Gastroesophageal sphincter (tissue), 3 donors: ENCODE measurements around the gene ZNF451.

Experiments
- EP300 ChIP-seq: sonication (generic); formaldehyde crosslinking; IDR thresholded peaks from one replicate; pipeline ENCODE4 v1.6.1; 2017; ENCODE audit warnings: antibody characterized with exemption, mild to moderate bottlenecking
- POLR2A ChIP-seq, 2 donors: fragments of 450-650 bp; IDR thresholded peaks; one replicate each; pipeline ENCODE4 v1.6.1; 2017; ENCODE audit warnings: antibody characterized with exemption in 2 of 2, mild to moderate bottlenecking in 2 of 2, moderate library complexity in 1 of 2
- POLR2AphosphoS5 ChIP-seq: sonication (generic); formaldehyde crosslinking; IDR thresholded peaks from one replicate; pipeline ENCODE4 v1.6.1; 2017; ENCODE audit warnings: antibody characterized with exemption
- TF ChIP-seq, protein P1 (sequence below), 4 experiments: fragments of 200-600 bp in 2 of 4; fragments of 450-650 bp in 2 of 4; sonication (generic) in 1 of 4; IDR thresholded peaks; one replicate each; pipeline ENCODE4 v1.5.1; 2017 to 2019; ENCODE audit warnings: antibody characterized with exemption in 4 of 4, mild to moderate bottlenecking in 2 of 4, moderate library complexity in 2 of 4

DNA sequence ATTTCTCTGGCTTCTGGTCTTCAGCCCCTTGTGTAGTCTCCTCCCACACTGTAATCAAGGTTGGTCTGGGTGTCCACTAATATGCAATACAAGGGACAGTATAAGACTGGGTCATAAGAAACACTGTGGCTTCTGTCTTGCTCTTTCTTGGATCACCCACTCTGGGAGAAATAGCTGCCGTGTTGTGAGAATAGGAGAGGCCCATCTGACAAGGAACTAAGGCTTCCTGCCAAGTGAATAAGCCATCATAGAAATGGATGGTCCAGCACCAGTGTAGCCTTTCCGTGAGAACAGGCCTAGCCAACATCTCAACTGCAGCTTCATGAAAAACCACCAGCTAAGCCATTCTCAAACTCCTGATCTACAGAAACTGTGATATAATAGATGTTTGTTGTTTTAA lies 105.5 kb downstream of the ZNF451 start:
- TF ChIP-seq, protein P1, sequence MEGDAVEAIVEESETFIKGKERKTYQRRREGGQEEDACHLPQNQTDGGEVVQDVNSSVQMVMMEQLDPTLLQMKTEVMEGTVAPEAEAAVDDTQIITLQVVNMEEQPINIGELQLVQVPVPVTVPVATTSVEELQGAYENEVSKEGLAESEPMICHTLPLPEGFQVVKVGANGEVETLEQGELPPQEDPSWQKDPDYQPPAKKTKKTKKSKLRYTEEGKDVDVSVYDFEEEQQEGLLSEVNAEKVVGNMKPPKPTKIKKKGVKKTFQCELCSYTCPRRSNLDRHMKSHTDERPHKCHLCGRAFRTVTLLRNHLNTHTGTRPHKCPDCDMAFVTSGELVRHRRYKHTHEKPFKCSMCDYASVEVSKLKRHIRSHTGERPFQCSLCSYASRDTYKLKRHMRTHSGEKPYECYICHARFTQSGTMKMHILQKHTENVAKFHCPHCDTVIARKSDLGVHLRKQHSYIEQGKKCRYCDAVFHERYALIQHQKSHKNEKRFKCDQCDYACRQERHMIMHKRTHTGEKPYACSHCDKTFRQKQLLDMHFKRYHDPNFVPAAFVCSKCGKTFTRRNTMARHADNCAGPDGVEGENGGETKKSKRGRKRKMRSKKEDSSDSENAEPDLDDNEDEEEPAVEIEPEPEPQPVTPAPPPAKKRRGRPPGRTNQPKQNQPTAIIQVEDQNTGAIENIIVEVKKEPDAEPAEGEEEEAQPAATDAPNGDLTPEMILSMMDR (IDR thresholded peaks at IDR 0.05): no peak
- TF ChIP-seq POLR2A (IDR thresholded peaks at IDR 0.05) (no peak), EP300 (no peak), POLR2AphosphoS5 (no peak)
